ENCODE results near the gene HEATR5B. TPM values are rescaled to one million over a fixed set of nuclear protein-coding genes. Genes with fewer than 3 reads are reported as not detected.
"Not testable (repeated sequence)": the region's sequence is repeated elsewhere in the genome, so short reads cannot be mapped to it uniquely, and the experiment has no call there.

HEATR5B gene
- total RNA-seq, 1 donor from 2014 or later: 15.7 TPM

DNA sequence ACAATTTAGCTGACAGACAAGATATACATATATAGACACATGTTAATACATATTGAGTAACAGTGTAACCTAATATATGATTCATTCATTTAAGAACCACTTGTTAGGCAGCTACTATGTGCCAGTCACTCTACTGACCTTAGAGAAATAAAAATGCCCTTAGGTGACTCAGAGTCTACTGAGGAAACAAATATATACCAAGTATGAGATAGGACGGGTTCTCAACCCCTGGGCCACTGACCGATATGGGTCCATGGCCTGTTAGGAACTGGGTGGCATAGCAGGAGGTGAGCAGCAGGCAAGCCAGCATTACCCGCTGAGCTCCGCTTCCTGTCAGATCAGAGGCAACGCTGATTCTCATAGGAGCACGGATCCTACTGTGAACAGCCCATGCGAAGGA, 132.6 kb downstream of the HEATR5B start:
- no peaks in the 10 kb centered on the region for H3K9me3 ChIP-seq (ENCODE audit: insufficient read depth, low read depth, low read length)
- Mint-ChIP-seq H3K27me3 (ENCODE audit: low read depth, unreplicated experiment) (no peaks in the 10 kb centered on the region), H3K27ac (ENCODE audit: unreplicated experiment) (no peak overlapping the region)

GRCh38 chr2:36951027-36951518, 133.1 kb downstream of the HEATR5B start:
- Histone ChIP-seq H3K9ac (ENCODE audit: low read length) (no peak overlapping the region), H4K20me1 (ENCODE audit: insufficient read depth, low read length) (peaks cover 34% of the 10 kb centered on the region), H3K4me1 (ENCODE audit: insufficient read depth, low read length) (no peaks in the 10 kb centered on the region), H3K36me3 (ENCODE audit: insufficient read depth, low read length) (no peaks in the 10 kb centered on the region), H2AFZ (ENCODE audit: low read depth, low read length) (no peak overlapping the region), H3K4me3 (ENCODE audit: insufficient read depth, low read depth, low read length) (no peak overlapping the region), H3K4me2 (ENCODE audit: low read length) (no peak overlapping the region), H3K27ac (ENCODE audit: low read depth, low read length) (no peak overlapping the region), H3K27me3 (ENCODE audit: insufficient read depth, low read length) (no peaks in the 10 kb centered on the region), H3K9me3 (ENCODE audit: insufficient read depth, low read depth, low read length) (no peaks in the 10 kb centered on the region), H3K79me2 (ENCODE audit: insufficient read depth, low read length) (peaks cover 54% of the 10 kb centered on the region)
- no peak overlapping the region for H3K4me3 Mint-ChIP-seq (ENCODE audit: unreplicated experiment)
- DNase-seq (ENCODE audit: low read depth): no peak
- no peak for TF ChIP-seq EZH2 (IDR thresholded peaks at IDR 0.05; ENCODE audit: insufficient read depth, low read length)
- TF ChIP-seq, protein P1, sequence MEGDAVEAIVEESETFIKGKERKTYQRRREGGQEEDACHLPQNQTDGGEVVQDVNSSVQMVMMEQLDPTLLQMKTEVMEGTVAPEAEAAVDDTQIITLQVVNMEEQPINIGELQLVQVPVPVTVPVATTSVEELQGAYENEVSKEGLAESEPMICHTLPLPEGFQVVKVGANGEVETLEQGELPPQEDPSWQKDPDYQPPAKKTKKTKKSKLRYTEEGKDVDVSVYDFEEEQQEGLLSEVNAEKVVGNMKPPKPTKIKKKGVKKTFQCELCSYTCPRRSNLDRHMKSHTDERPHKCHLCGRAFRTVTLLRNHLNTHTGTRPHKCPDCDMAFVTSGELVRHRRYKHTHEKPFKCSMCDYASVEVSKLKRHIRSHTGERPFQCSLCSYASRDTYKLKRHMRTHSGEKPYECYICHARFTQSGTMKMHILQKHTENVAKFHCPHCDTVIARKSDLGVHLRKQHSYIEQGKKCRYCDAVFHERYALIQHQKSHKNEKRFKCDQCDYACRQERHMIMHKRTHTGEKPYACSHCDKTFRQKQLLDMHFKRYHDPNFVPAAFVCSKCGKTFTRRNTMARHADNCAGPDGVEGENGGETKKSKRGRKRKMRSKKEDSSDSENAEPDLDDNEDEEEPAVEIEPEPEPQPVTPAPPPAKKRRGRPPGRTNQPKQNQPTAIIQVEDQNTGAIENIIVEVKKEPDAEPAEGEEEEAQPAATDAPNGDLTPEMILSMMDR (IDR thresholded peaks at IDR 0.05; ENCODE audit: insufficient read depth, low read depth, low read length): no peak
- peaks cover 22% of the 10 kb centered on the region for H3K4me1 Mint-ChIP-seq (ENCODE audit: low read depth, unreplicated experiment)
- no peaks in the 10 kb centered on the region for H3K36me3 Mint-ChIP-seq (ENCODE audit: low read depth, unreplicated experiment)
- no peak for FAIRE-seq
- no peak overlapping the region for H3K27ac Mint-ChIP-seq (ENCODE audit: unreplicated experiment)
- H3K9me3 Mint-ChIP-seq (ENCODE audit: unreplicated experiment): no peaks in the 10 kb centered on the region
- no peaks in the 10 kb centered on the region for H3K27me3 Mint-ChIP-seq (ENCODE audit: low read depth, unreplicated experiment)

More for the DNA sequence above, 132.6 kb downstream of the HEATR5B start:
- Mint-ChIP-seq H3K36me3 (ENCODE audit: low read depth, unreplicated experiment) (no peaks in the 10 kb centered on the region), H3K9me3 (ENCODE audit: unreplicated experiment) (no peaks in the 10 kb centered on the region), H3K4me1 (ENCODE audit: low read depth, unreplicated experiment) (peaks cover 22% of the 10 kb centered on the region), H3K4me3 (ENCODE audit: unreplicated experiment) (no peak overlapping the region)
- FAIRE-seq (no peak), DNase-seq (ENCODE audit: low read depth) (peak; percentile 49)
- H3K36me3 ChIP-seq (ENCODE audit: insufficient read depth, low read length): no peaks in the 10 kb centered on the region
- no peak overlapping the region for H3K27ac ChIP-seq (ENCODE audit: low read depth, low read length)
- TF ChIP-seq EZH2 (IDR thresholded peaks at IDR 0.05; ENCODE audit: insufficient read depth, low read length): no peak
- TF ChIP-seq, protein P1 (IDR thresholded peaks at IDR 0.05; ENCODE audit: insufficient read depth, low read depth, low read length): no peak
- no peak overlapping the region for H3K4me3 ChIP-seq (ENCODE audit: insufficient read depth, low read depth, low read length)
- no peaks in the 10 kb centered on the region for H3K4me1 ChIP-seq (ENCODE audit: insufficient read depth, low read length)
- H3K4me2 ChIP-seq (ENCODE audit: low read length): no peak overlapping the region
- peaks cover 57% of the 10 kb centered on the region for H3K79me2 ChIP-seq (ENCODE audit: insufficient read depth, low read length)
- no peak overlapping the region for H2AFZ ChIP-seq (ENCODE audit: low read depth, low read length)
- H3K27me3 ChIP-seq (ENCODE audit: insufficient read depth, low read length): no peaks in the 10 kb centered on the region
- peaks cover 39% of the 10 kb centered on the region for H4K20me1 ChIP-seq (ENCODE audit: insufficient read depth, low read length)
- no peak overlapping the region for H3K9ac ChIP-seq (ENCODE audit: low read length)

- Mint-ChIP-seq H3K9me3 (ENCODE audit: unreplicated experiment) (no peaks in the 10 kb centered on the region), H3K36me3 (ENCODE audit: low read depth, unreplicated experiment) (no peaks in the 10 kb centered on the region), H3K4me3 (ENCODE audit: unreplicated experiment) (no peak overlapping the region), H3K27me3 (ENCODE audit: low read depth, unreplicated experiment) (no peaks in the 10 kb centered on the region), H3K4me1 (ENCODE audit: low read depth, unreplicated experiment) (peaks cover 22% of the 10 kb centered on the region), H3K27ac (ENCODE audit: unreplicated experiment) (no peak overlapping the region)
- Histone ChIP-seq H3K9me3 (ENCODE audit: insufficient read depth, low read depth, low read length) (no peaks in the 10 kb centered on the region), H3K79me2 (ENCODE audit: insufficient read depth, low read length) (peaks cover 47% of the 10 kb centered on the region), H3K27me3 (ENCODE audit: insufficient read depth, low read length) (no peaks in the 10 kb centered on the region), H2AFZ (ENCODE audit: low read depth, low read length) (no peak overlapping the region), H3K4me1 (ENCODE audit: insufficient read depth, low read length) (no peaks in the 10 kb centered on the region), H3K4me2 (ENCODE audit: low read length) (no peak overlapping the region), H3K27ac (ENCODE audit: low read depth, low read length) (no peak overlapping the region), H3K4me3 (ENCODE audit: insufficient read depth, low read depth, low read length) (no peak overlapping the region), H3K9ac (ENCODE audit: low read length) (no peak overlapping the region), H4K20me1 (ENCODE audit: insufficient read depth, low read length) (peaks cover 28% of the 10 kb centered on the region), H3K36me3 (ENCODE audit: insufficient read depth, low read length) (no peaks in the 10 kb centered on the region)
- FAIRE-seq (no peak), DNase-seq (ENCODE audit: low read depth) (no peak)
- TF ChIP-seq EZH2 (IDR thresholded peaks at IDR 0.05; ENCODE audit: insufficient read depth, low read length): no peak
These were observed 134.3 kb downstream of the HEATR5B start for GRCh38 chr2:36949845-36950244.

GRCh38 chr2:36945240-36945639, 138.9 kb downstream of the HEATR5B start:
- not testable (repeated sequence) for H2AFZ ChIP-seq (ENCODE audit: low read depth, low read length); H3K36me3 ChIP-seq (ENCODE audit: insufficient read depth, low read length); H3K4me2 ChIP-seq (ENCODE audit: low read length); H3K27me3 Mint-ChIP-seq (ENCODE audit: low read depth, unreplicated experiment); H3K4me1 Mint-ChIP-seq (ENCODE audit: low read depth, unreplicated experiment); H3K27me3 ChIP-seq (ENCODE audit: insufficient read depth, low read length); H3K27ac ChIP-seq (ENCODE audit: low read depth, low read length); H3K9me3 Mint-ChIP-seq (ENCODE audit: unreplicated experiment); H3K4me3 Mint-ChIP-seq (ENCODE audit: unreplicated experiment); H3K9me3 ChIP-seq (ENCODE audit: insufficient read depth, low read depth, low read length); DNase-seq (ENCODE audit: low read depth); H3K4me1 ChIP-seq (ENCODE audit: insufficient read depth, low read length); H3K27ac Mint-ChIP-seq (ENCODE audit: unreplicated experiment); H3K36me3 Mint-ChIP-seq (ENCODE audit: low read depth, unreplicated experiment); H3K4me3 ChIP-seq (ENCODE audit: insufficient read depth, low read depth, low read length); FAIRE-seq; H3K9ac ChIP-seq (ENCODE audit: low read length)
- peaks cover 22% of the 10 kb centered on the region for H3K79me2 ChIP-seq (ENCODE audit: insufficient read depth, low read length)
- peaks cover 13% of the 10 kb centered on the region for H4K20me1 ChIP-seq (ENCODE audit: insufficient read depth, low read length)

Data from astrocyte (in vitro differentiated cells and primary cell).